GM11168 (cell line): Measurements from ENCODE around the gene ZBTB16.

Experiments used
- in situ Hi-C: fragments of 300-500 bp; cut with MboI; formaldehyde crosslinking; loops from one replicate; pipeline ENCODE4 v1.12.0; 2022; ENCODE audit warnings: low sequenced_read_pairs; ENCODE audit not compliant: unreplicated experiment

Gene ZBTB16

GRCh38 chr11:114172871-114173444 is 113.4 kb downstream of the ZBTB16 start:
- in situ Hi-C loops: no loop called here

- in situ Hi-C loops: no loop called here
Observed at GRCh38 chr11:114173843-114174242, 114.3 kb downstream of the ZBTB16 start.

- in situ Hi-C loops: no loop called here
Observed at GRCh38 chr11:114174712-114175495, 115.4 kb downstream of the ZBTB16 start.

- in situ Hi-C loops: no loop called here
Observed at GRCh38 chr11:114175706-114176105, 116.2 kb downstream of the ZBTB16 start.

GRCh38 chr11:114176321-114176720 is 116.8 kb downstream of the ZBTB16 start:
- in situ Hi-C loops: no loop called here

GRCh38 chr11:114178656-114179055 is 119.1 kb downstream of the ZBTB16 start:
- in situ Hi-C loops: no loop called here

GRCh38 chr11:114179234-114179941 is 119.9 kb downstream of the ZBTB16 start:
- in situ Hi-C loops: no loop called here

GRCh38 chr11:114180301-114181055 is 121.0 kb downstream of the ZBTB16 start:
- in situ Hi-C loops: no loop called here

GRCh38 chr11:114181195-114181594 is 121.7 kb downstream of the ZBTB16 start:
- in situ Hi-C loops: no loop called here

- in situ Hi-C loops: no loop called here
Observed at GRCh38 chr11:114181752-114182151, 122.2 kb downstream of the ZBTB16 start.

- in situ Hi-C loops: no loop called here
Observed at GRCh38 chr11:114182471-114183043, 123.0 kb downstream of the ZBTB16 start.

- in situ Hi-C loops: no loop called here
Observed at GRCh38 chr11:114183044-114183511, 123.6 kb downstream of the ZBTB16 start.

- in situ Hi-C loops: no loop called here
Observed at GRCh38 chr11:114185436-114185835, 125.9 kb downstream of the ZBTB16 start.

GRCh38 chr11:114187173-114187572 is 127.7 kb downstream of the ZBTB16 start:
- in situ Hi-C loops: no loop called here

GRCh38 chr11:114188851-114189570 is 129.5 kb downstream of the ZBTB16 start:
- in situ Hi-C loops: no loop called here

- in situ Hi-C loops: no loop called here
Observed at GRCh38 chr11:114190630-114191029, 131.1 kb downstream of the ZBTB16 start.

GRCh38 chr11:114191893-114192292 is 132.4 kb downstream of the ZBTB16 start:
- in situ Hi-C loops: no loop called here

GRCh38 chr11:114192841-114193389 is 133.4 kb downstream of the ZBTB16 start:
- in situ Hi-C loops: no loop called here
